Ovary (tissue), 3 donors: ENCODE data around the gene ZXDA.

Source experiments
- CTCF ChIP-seq, 3 donors: fragments of 450-650 bp in 2 of 3; fragments of 200-600 bp in 1 of 3; IDR thresholded peaks; one replicate each; pipeline versions ENCODE4 v1.5.1 to v1.8.0; 2016 to 2022; ENCODE audit warnings: antibody characterized with exemption in 3 of 3, mild to moderate bottlenecking in 1 of 3
- EP300 ChIP-seq: sonication (generic); formaldehyde crosslinking; IDR thresholded peaks from one replicate; pipeline ENCODE4 v1.6.1; 2017; ENCODE audit warnings: antibody characterized with exemption
- POLR2A ChIP-seq: fragments of 450-650 bp; IDR thresholded peaks from one replicate; pipeline ENCODE4 v1.6.1; 2017; ENCODE audit warnings: antibody characterized with exemption, mild to moderate bottlenecking, moderate library complexity
- donor health status: DM: no; HTN: no; CAD: no.

GRCh38 chrX:57930051-57930450, 19.8 kb upstream of the ZXDA start:
- TF ChIP-seq CTCF (IDR thresholded peaks at IDR 0.05), result no peak
- no peak for TF ChIP-seq POLR2A
- no peak for TF ChIP-seq EP300
